ENCODE measurements around the gene CTNND2.
"Not testable (repeated sequence)": the region's sequence is repeated elsewhere in the genome, so short reads cannot be mapped to it uniquely, and the experiment has no call there.

Gene CTNND2

DNA sequence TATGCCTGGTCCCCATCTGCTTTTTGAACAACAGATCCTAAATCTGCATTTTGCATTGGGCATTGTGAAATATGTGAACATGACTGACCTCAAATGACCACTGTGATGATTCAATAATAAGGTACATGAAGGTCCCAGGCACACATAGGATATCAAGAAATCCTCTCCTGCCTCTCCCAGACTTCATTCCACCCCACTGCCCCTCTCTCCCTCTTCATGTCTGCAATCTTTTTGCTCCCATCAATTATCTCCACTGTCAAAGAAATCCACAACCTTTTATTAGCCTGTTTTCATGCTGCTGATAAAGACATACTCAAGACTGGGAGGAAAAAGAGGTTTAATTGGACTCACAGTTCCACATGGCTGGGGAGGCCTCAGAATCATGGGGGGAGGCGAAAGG is 476.7 kb downstream of the CTNND2 start:
- H3K4me3 ChIP-seq (ENCODE audit: low read depth, low read length), result no peak overlapping the region
- TF ChIP-seq, protein P1, sequence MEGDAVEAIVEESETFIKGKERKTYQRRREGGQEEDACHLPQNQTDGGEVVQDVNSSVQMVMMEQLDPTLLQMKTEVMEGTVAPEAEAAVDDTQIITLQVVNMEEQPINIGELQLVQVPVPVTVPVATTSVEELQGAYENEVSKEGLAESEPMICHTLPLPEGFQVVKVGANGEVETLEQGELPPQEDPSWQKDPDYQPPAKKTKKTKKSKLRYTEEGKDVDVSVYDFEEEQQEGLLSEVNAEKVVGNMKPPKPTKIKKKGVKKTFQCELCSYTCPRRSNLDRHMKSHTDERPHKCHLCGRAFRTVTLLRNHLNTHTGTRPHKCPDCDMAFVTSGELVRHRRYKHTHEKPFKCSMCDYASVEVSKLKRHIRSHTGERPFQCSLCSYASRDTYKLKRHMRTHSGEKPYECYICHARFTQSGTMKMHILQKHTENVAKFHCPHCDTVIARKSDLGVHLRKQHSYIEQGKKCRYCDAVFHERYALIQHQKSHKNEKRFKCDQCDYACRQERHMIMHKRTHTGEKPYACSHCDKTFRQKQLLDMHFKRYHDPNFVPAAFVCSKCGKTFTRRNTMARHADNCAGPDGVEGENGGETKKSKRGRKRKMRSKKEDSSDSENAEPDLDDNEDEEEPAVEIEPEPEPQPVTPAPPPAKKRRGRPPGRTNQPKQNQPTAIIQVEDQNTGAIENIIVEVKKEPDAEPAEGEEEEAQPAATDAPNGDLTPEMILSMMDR (conservative IDR thresholded peaks at IDR 0.05; ENCODE audit: low read depth, low read length), result no peak
- no peak for DNase-seq (ENCODE audit: low read depth)

DNA sequence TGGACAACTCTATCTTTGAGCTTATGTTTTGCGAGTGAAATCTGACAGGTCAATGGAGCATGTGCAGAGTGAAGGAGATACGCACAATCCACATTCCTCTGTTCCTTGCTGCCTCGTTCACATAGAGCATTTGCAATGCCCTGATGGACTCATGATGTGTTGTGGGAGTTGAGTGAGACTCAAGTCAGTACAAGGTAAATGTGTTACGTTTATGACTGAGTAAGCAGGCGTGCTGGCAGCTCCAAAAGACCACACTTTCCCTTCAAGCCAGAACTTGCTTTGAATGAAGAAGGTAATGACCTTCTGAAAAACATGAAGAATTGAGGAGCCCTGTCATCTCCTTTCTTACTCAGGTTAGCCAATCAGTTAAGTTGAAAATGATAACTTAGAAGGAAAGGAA is 477.8 kb downstream of the CTNND2 start:
- H3K4me3 ChIP-seq (ENCODE audit: low read depth, low read length), result no peak overlapping the region
- TF ChIP-seq, protein P1 (conservative IDR thresholded peaks at IDR 0.05; ENCODE audit: low read depth, low read length), result no peak
- no peak for DNase-seq (ENCODE audit: low read depth)

DNA sequence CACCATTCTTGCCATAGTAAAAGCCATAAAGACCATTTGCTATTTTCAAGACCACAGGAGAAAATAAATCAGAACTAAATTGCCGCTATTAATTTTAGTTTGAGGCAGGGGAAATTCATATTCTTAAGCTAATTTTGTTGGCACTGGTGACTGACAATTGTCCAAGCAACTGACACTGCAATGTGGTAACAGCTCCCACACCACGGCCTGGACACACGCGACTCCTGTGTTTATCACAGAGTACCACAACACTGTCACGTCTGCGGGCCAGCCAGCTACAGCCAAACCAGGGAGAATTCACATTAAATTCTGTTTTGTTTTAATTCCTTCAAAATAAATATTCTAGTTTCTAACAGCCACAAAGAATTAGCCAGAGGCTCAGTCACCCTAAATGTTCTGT is 481.9 kb downstream of the CTNND2 start:
- DNase-seq (ENCODE audit: low read depth), result no peak
- no peak overlapping the region for H3K4me3 ChIP-seq (ENCODE audit: low read depth, low read length)
- TF ChIP-seq, protein P1 (conservative IDR thresholded peaks at IDR 0.05; ENCODE audit: low read depth, low read length), result no peak

DNA sequence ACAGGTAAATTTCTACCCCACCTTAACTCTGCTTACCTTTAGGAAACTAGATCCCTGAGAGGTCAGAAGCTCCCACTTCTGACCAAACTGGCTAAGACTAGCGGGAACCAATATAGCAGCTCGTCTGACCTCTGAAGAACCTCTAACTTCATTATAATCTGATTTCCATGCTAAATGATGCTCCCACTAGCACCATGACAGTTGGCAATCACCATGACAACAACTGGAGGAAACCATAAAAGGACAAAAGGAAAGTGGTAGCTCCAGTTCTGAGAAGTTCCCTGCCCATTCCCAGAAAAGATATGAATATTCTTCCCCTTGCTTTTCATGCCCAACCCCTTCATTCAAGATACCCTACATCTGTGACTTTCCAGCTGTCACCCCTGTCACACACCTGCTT is 483.3 kb downstream of the CTNND2 start:
- DNase-seq (ENCODE audit: low read depth), result no peak
- no peak overlapping the region for H3K4me3 ChIP-seq (ENCODE audit: low read depth, low read length)
- TF ChIP-seq, protein P1 (conservative IDR thresholded peaks at IDR 0.05; ENCODE audit: low read depth, low read length), result no peak

DNA sequence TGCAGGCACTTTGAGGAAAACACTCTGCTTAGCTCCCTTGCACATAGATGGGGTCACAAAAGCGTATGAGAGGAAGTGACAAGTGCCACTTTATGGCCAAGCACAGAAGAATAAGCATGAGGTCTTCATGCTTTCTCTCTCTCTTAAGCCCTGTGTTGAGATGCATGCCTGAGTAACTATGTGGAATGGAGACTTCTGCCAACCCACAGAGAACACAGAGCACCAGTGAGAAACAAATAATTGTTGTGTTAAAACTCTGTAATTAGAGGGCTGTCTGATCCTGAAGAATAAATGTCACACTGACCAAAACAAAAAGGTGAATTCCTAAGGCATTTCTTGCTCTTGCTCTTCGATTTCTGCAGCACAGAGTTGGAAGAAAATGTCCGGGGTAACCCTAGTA is 488.5 kb downstream of the CTNND2 start:
- DNase-seq (ENCODE audit: low read depth), result peak; percentile 0
- TF ChIP-seq, protein P1 (conservative IDR thresholded peaks at IDR 0.05; ENCODE audit: low read depth, low read length), result no peak

DNA sequence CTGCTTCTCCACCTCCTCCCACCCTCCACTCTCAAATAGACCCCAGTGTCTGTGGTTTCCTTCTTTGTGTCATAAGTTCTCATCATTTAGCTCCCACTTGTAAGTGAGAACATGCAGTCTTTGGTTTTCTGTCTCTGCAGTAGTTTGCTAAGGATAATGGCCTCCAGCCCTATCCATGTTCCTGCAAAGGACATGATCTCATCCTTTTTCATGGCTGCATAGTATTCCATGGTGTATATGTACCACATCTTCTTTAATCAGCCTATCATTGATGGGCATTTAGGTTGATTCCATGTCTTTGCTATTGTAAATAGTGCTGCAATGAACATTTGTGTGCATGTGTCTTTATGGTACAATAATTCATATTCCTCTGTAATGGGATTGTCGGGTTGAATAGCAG is 489.5 kb downstream of the CTNND2 start:
- not testable (repeated sequence) for DNase-seq (ENCODE audit: low read depth); H3K4me3 ChIP-seq (ENCODE audit: low read depth, low read length)

More for the DNA sequence above, 488.5 kb downstream of the CTNND2 start:
- H3K4me3 ChIP-seq (ENCODE audit: low read depth, low read length), result no peak overlapping the region

DNA sequence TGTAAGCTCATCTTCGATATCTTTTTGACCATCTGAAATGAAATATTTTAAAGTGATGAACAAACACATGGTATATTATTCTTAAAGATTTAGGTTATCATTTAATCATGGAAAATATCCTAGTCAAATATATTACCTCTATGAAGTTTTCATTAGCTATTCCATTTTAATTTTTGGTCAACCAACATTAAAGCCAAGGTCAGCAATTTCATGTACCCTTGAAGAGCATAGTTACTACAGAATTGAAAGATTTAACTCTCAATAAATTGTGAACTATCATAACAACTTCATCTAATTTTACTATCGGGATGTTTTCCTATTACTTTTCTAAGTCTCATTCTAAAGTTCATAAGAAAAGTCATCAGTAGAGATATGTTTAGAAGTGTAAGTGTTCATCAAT is 492.6 kb downstream of the CTNND2 start:
- no peak for DNase-seq (ENCODE audit: low read depth)
- H3K4me3 ChIP-seq (ENCODE audit: low read depth, low read length), result no peak overlapping the region

More for the DNA sequence above, 492.6 kb downstream of the CTNND2 start:
- TF ChIP-seq, protein P1 (conservative IDR thresholded peaks at IDR 0.05; ENCODE audit: low read depth, low read length), result no peak
